H1 (cell line): ENCODE results near the gene ARHGEF40. TPM values are rescaled to one million over a fixed set of nuclear protein-coding genes. Genes with fewer than 3 reads are reported as not detected.

Experiments used
- CTCF ChIA-PET: fragments of 300-600 bp; sonication (Branson Sonifier 250); formaldehyde crosslinking; loops from one replicate; lab custom pipeline; 2021; ENCODE audit not compliant: partially characterized antibody; lab: Charles Lee
- POLR2A ChIA-PET: fragments of 300-600 bp; sonication (Branson Sonifier 250); formaldehyde crosslinking; loops from one replicate; lab custom pipeline; 2021; ENCODE audit warnings: inconsistent platforms; ENCODE audit not compliant: partially characterized antibody; lab: Charles Lee
- DNase-seq, 2 experiments: peaks; one replicate each; pipeline versions ENCODE4 v3.0.0 to v3.0.0-alpha.2; 2010 to 2022; ENCODE audit warnings: low spot score in 2 of 2, low read depth in 1 of 2, mixed read lengths in 1 of 2
- FAIRE-seq: peaks from 2 replicates; lab custom pipeline; 2011; peaks lifted over from hg19 to GRCh38; lab: Jason Lieb, UNC
- H2AFZ ChIP-seq: 2 replicates; pipeline ENCODE4 v1.8.1; 2012; ENCODE audit warnings: low read length, inconsistent platforms
- H2AK5ac ChIP-seq: 2 replicates; pipeline ENCODE4 v1.6.1; 2013; ENCODE audit warnings: low read depth, low read length
- H2BK120ac ChIP-seq: replicated peaks from 2 replicates; pipeline ENCODE3; 2013; ENCODE audit warnings: low read depth, low read length, inconsistent platforms
- H2BK12ac ChIP-seq: 2 replicates; pipeline ENCODE4 v1.6.1; 2013; ENCODE audit warnings: low read depth, low read length
- H2BK15ac ChIP-seq: 2 replicates; pipeline ENCODE4 v1.6.1; 2013; ENCODE audit warnings: low read length
- H2BK20ac ChIP-seq: 2 replicates; pipeline ENCODE4 v1.6.1; 2013; ENCODE audit warnings: low read length
- H2BK5ac ChIP-seq: 2 replicates; pipeline ENCODE4 v1.6.1; 2013; ENCODE audit warnings: low read depth, low read length
- H3K14ac ChIP-seq: 2 replicates; pipeline ENCODE4 v1.6.1; 2013; ENCODE audit warnings: inconsistent platforms; ENCODE audit not compliant: insufficient read length
- H3K18ac ChIP-seq: 2 replicates; pipeline ENCODE4 v1.6.1; 2013; ENCODE audit warnings: low read length; ENCODE audit errors: extremely low read depth
- H3K23ac ChIP-seq: 2 replicates; pipeline ENCODE4 v1.6.1; 2013; ENCODE audit warnings: inconsistent platforms; ENCODE audit not compliant: insufficient read length
- H3K23me2 ChIP-seq: 2 replicates; pipeline ENCODE4 v1.6.1; 2013; ENCODE audit warnings: low read depth, low read length
- H3K27ac ChIP-seq: 2 replicates; pipeline ENCODE4 v1.6.1; 2011; ENCODE audit warnings: low read depth, low read length, inconsistent platforms
- H3K27me3 ChIP-seq, 4 experiments: replicated peaks in 1 of 4; 1 replicate in 1 of 4; 2 replicates in 3 of 4; pipeline versions ENCODE4 v1.6.1 to v1.8.1; 2011 to 2013; ENCODE audit warnings: low read length in 3 of 4, mild to moderate bottlenecking in 3 of 4, inconsistent platforms in 2 of 4, mixed read lengths in 2 of 4, moderate library complexity in 1 of 4; ENCODE audit not compliant: control insufficient read depth in 3 of 4, insufficient read depth in 3 of 4; ENCODE audit errors: extremely low read depth in 1 of 4
- H3K36me3 ChIP-seq, 4 experiments: 2 replicates each; pipeline versions ENCODE4 v1.6.1 to v1.8.1; 2011 to 2013; ENCODE audit warnings: mild to moderate bottlenecking in 4 of 4, low read length in 3 of 4, moderate library complexity in 2 of 4, control low read depth in 1 of 4, inconsistent platforms in 1 of 4; ENCODE audit not compliant: insufficient read depth in 4 of 4, control insufficient read depth in 2 of 4
- H3K4ac ChIP-seq: replicated peaks from 2 replicates; pipeline ENCODE3; 2013; ENCODE audit warnings: low read length, low read depth, mixed read lengths, inconsistent platforms; ENCODE audit not compliant: insufficient read length
- H3K4me1 ChIP-seq, 4 experiments: replicated peaks in 1 of 4; 1 replicate in 1 of 4; 2 replicates in 3 of 4; pipeline versions ENCODE4 v1.6.1 to v1.8.1; 2011 to 2013; ENCODE audit warnings: low read length in 3 of 4, inconsistent platforms in 2 of 4, mixed read lengths in 1 of 4; ENCODE audit not compliant: insufficient read depth in 4 of 4, control insufficient read depth in 3 of 4
- H3K4me2 ChIP-seq, 2 experiments: 2 replicates each; pipeline versions ENCODE4 v1.6.1 to v1.8.1; 2011 to 2013; ENCODE audit warnings: low read depth in 2 of 2, low read length in 2 of 2, control low read depth in 1 of 2, inconsistent platforms in 1 of 2, mild to moderate bottlenecking in 1 of 2; ENCODE audit not compliant: insufficient read depth in 1 of 2
- H3K4me3 ChIP-seq, 4 experiments: fragments of 200-600, 300-600 bp in 1 of 4; sonication (generic), shearing (Covaris generic), sonication (Bioruptor Twin) in 1 of 4; 2 replicates each; pipeline versions ENCODE4 v1.5.1 to v1.8.1; 2011 to 2016; ENCODE audit warnings: low read length in 4 of 4, low read depth in 3 of 4, control low read depth in 2 of 4, inconsistent platforms in 2 of 4, mild to moderate bottlenecking in 2 of 4, mixed read lengths in 1 of 4, moderate library complexity in 1 of 4; ENCODE audit not compliant: insufficient read depth in 2 of 4; ENCODE audit errors: extremely low read depth in 1 of 4
- H3K56ac ChIP-seq: replicated peaks from 2 replicates; pipeline ENCODE3; 2013; ENCODE audit warnings: low read depth, mild to moderate bottlenecking, mixed read lengths, low read length, inconsistent platforms; ENCODE audit not compliant: insufficient read length
- H3K79me1 ChIP-seq: 2 replicates; pipeline ENCODE4 v1.6.1; 2013; ENCODE audit warnings: low read depth, low read length, control low read depth
- H3K79me2 ChIP-seq, 2 experiments: 2 replicates each; pipeline versions ENCODE4 v1.6.1 to v1.8.1; 2012 to 2013; ENCODE audit warnings: low read length in 2 of 2, mild to moderate bottlenecking in 2 of 2, inconsistent platforms in 1 of 2; ENCODE audit not compliant: insufficient read depth in 2 of 2, control insufficient read depth in 1 of 2
- H3K9ac ChIP-seq, 4 experiments: replicated peaks in 1 of 4; 1 replicate in 1 of 4; 2 replicates in 3 of 4; pipeline versions ENCODE4 v1.6.1 to v1.8.1; 2011 to 2013; ENCODE audit warnings: low read depth in 3 of 4, low read length in 3 of 4, control low read depth in 2 of 4, mild to moderate bottlenecking in 2 of 4, moderate library complexity in 2 of 4, inconsistent platforms in 1 of 4; ENCODE audit errors: extremely low read depth in 1 of 4
- H3K9me3 ChIP-seq, 2 experiments: 2 replicates each; pipeline versions ENCODE4 v1.6.1 to v1.8.1; 2012 to 2013; ENCODE audit warnings: mild to moderate bottlenecking in 2 of 2, moderate library complexity in 2 of 2, control low read depth in 1 of 2, inconsistent platforms in 1 of 2, low read depth in 1 of 2, low read length in 1 of 2, mixed read lengths in 1 of 2; ENCODE audit not compliant: insufficient read depth in 2 of 2
- H4K20me1 ChIP-seq, 2 experiments: replicated peaks in 1 of 2; 2 replicates each; pipeline versions ENCODE3 to v1.8.1; 2011 to 2013; ENCODE audit warnings: inconsistent platforms in 2 of 2, low read length in 2 of 2, mild to moderate bottlenecking in 1 of 2; ENCODE audit not compliant: insufficient read depth in 2 of 2, control insufficient read depth in 1 of 2
- H4K5ac ChIP-seq: 2 replicates; pipeline ENCODE4 v1.6.1; 2013; ENCODE audit warnings: low read length, low read depth, mixed read lengths, inconsistent platforms; ENCODE audit not compliant: insufficient read length
- H4K8ac ChIP-seq: 2 replicates; pipeline ENCODE4 v1.8.0; 2013; ENCODE audit warnings: mild to moderate bottlenecking, moderate library complexity, low read length, inconsistent platforms; ENCODE audit not compliant: insufficient read depth; ENCODE audit errors: extremely low read depth
- H4K91ac ChIP-seq: replicated peaks from 2 replicates; pipeline ENCODE3; 2013; ENCODE audit warnings: low read length, mixed read lengths, inconsistent platforms; ENCODE audit not compliant: insufficient read length
- HDAC2 ChIP-seq, 2 experiments: fragments of 300-600 bp in 1 of 2; sonication (generic) in 1 of 2; IDR thresholded peaks; 2 replicates each; pipeline ENCODE4 v1.6.1; 2011 to 2012; ENCODE audit warnings: low read depth in 2 of 2, low read length in 2 of 2, mild to moderate bottlenecking in 2 of 2, moderate library complexity in 2 of 2, borderline replicate concordance in 1 of 2, inconsistent platforms in 1 of 2
- RAD21 ChIP-seq, 2 experiments: IDR thresholded peaks in 1 of 2; conservative IDR thresholded peaks in 1 of 2; 2 replicates each; pipeline ENCODE4 v1.6.1; 2011; ENCODE audit warnings: low read depth in 2 of 2, low read length in 2 of 2, improper control_type of control experiment in 1 of 2, inconsistent platforms in 1 of 2, mild to moderate bottlenecking in 1 of 2, moderate library complexity in 1 of 2
- RBBP5 ChIP-seq: IDR thresholded peaks from 2 replicates; pipeline ENCODE4 v1.7.1; 2012; ENCODE audit warnings: low read depth, mild to moderate bottlenecking, inconsistent platforms, low read length, moderate library complexity, borderline replicate concordance
- WGBS, 2 experiments: shearing (Covaris generic) in 1 of 2; methylation state at CpG; one replicate each; pipeline versions ENCODE4 v1.1.6 to v1.1.7; 2013 to 2015; ENCODE audit warnings: low lambda C conversion rate in 2 of 2, mixed read lengths in 2 of 2, inconsistent platforms in 1 of 2, low coverage in 1 of 2, missing lambda C conversion rate in 1 of 2; ENCODE audit not compliant: insufficient replicate concordance in 2 of 2, insufficient coverage in 1 of 2, insufficient read length in 1 of 2; ENCODE audit errors: extremely low coverage in 1 of 2, missing lambda C conversion rate in 1 of 2; 5-methylcytosine and 5-hydroxymethylcytosine counted together
- polyA plus RNA-seq, 7 experiments: library from polyadenylated mRNA; depleted of rRNA in 3 of 7; stranded (reverse) in 5 of 7; unstranded in 2 of 7; fragments of >200 nt in 5 of 7; fragments of 200-250 nt in 2 of 7; gene quantifications; 1 replicate in 5 of 7; 2 replicates in 1 of 7; 4 replicates in 1 of 7; pipeline versions ENCODE4 v1.2.1 to v1.2.3, GENCODE V29; 2011 to 2013; ENCODE audit warnings: missing spikeins in 2 of 7, mixed read lengths in 2 of 7
- total RNA-seq: library from RNA; stranded (reverse); fragmentation: NEBNext Ultra II Directional; extraction: Animal tissue kit (Norgen Biotek cat#: 25700); gene quantifications from 2 replicates; pipeline ENCODE4 v1.2.1, GENCODE V29; 2021

ARHGEF40 gene
- total and polyA plus RNA-seq, 2 of the 8 experiments (the other 6 are each of a cell fraction or from before 2014, with no cell fraction given), result 53.1 to 101 TPM

DNA sequence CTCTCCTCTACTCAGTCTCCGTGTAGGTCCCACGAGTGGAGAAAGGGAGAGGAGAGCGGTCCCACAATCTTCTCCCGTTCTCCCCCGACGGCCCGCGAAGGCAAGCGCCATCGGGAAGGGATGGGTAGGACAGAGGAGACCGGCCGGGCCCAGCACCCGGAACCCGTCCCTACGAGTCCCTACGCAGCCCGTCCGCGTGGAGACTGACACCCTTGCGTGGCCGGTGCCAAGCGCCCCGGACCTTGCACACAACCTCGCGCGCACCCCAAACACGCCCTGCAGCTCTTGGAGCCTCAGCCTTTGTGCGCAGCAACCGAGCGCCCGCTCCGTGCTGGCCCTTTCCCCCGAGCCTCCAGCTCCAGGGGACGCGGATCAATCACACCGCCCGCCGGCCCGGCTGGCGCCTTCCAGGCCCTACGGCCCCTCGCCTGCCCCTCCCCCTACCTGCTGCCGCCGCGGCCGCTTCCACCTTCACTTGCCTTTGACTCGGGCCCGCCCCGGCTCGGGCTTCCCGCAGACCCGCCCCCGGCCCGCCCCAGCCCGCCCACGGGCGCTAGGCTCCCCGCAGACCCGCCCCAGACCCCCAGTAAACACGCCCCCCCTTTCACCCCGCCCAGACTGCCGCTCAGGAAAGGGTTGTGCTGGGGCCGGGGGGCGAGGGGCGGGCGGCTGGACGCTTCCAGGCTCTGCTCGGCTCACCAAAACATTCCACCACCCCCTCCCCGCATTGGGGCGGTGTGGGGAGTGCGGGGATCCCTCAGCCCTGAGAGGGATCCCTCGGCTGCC, 45.3 kb upstream of the ARHGEF40 start, which contains the start of gene NDRG2:
Gene NDRG2, minus strand, starts transcription at position 477 of the 786 bp plus-strand sequence. CDS start 1,746 bp downstream, outside the sequence.
- Histone ChIP-seq H4K20me1 (no peaks in the 10 kb centered on the region), H2BK12ac (peak within 1 kb of the TSS; percentile 98), H3K4ac (no peak within 1 kb of the TSS), H2BK15ac (peak within 1 kb of the TSS; percentile 98; the same call in 1 of the 2 replicates), H3K14ac (no peak within 1 kb of the TSS), H2AK5ac (no peak within 1 kb of the TSS), H4K5ac (peak within 1 kb of the TSS; percentile 94), H3K27me3 (peaks cover 2 to 25% (median 22%) of the 10 kb centered on the region in 4 experiments; a peak in 6 of 7 replicates), H2BK5ac (peak within 1 kb of the TSS; percentile 93), H3K36me3 (peaks cover 0 to 5% (median 0%) of the 10 kb centered on the region in 4 experiments; a peak in 1 of 8 replicates), H2BK120ac (no peak within 1 kb of the TSS), H3K27ac (peak within 1 kb of the TSS; percentile 71; the same call in 1 of the 2 replicates), H4K91ac (peak within 1 kb of the TSS; percentile 75), H2BK20ac (peak within 1 kb of the TSS; percentile 61; the same call in 1 of the 2 replicates), H3K9ac (peak within 1 kb of the TSS in 3 of 4 experiments; percentile 38 to 71 (median 50); a peak in 4 of 7 replicates), H3K4me2 (peak within 1 kb of the TSS; percentile 93 to 94), H3K23ac (no peak within 1 kb of the TSS), H3K79me1 (no peaks in the 10 kb centered on the region), H2AFZ (no peak within 1 kb of the TSS; the same call in 1 of the 2 replicates), H3K9me3 (no peaks in the 10 kb centered on the region), H3K23me2 (peaks cover 17% of the 10 kb centered on the region), H4K8ac (peak within 1 kb of the TSS; percentile 91), H3K56ac (peak within 1 kb of the TSS; percentile 46), H3K4me1 (peaks cover 4 to 22% (median 14%) of the 10 kb centered on the region in 4 experiments; a peak in 6 of 7 replicates), H3K79me2 (no peaks in the 10 kb centered on the region), H3K18ac (peak within 1 kb of the TSS; percentile 95), H3K4me3 (peak within 1 kb of the TSS; percentile 64 to 92 (median 70))
- DNase-seq (peak in 1 of 2 experiments; percentile 91), FAIRE-seq (no peak)
- POLR2A ChIA-PET, result interaction anchor here (0.6 to 3.4 kb wide), 9 partner anchors 8 to 78 kb away, joined by 3 to 19 read pairs (median 4); partner anchors contain the start of gene ARHGEF40
- CTCF ChIA-PET, result interaction anchor here (0.6 to 16.1 kb wide), 7 partner anchors 9 to 575 kb away, joined by 3 to 371 read pairs (median 5); partner anchors contain the start of genes ARHGEF40 and RNASE7
- 1% methylated on average over 33 of the region's 72 CpGs; no CpG with 5 or more reads in 1 of the 2 experiments for WGBS, 2 experiments
- TF ChIP-seq RAD21 (IDR thresholded peaks at IDR 0.05 in 1 of 2, conservative IDR thresholded peaks at IDR 0.05 in 1 of 2; ENCODE audit: low read depth in 2 of 2, low read length in 2 of 2) (no peak; a peak in 1 of 4 replicates), RBBP5 (0 out of 2 replicates have a peak, but pooled peaks have one; percentile 6), HDAC2 (IDR thresholded peaks at IDR 0.05; ENCODE audit: borderline replicate concordance in 1 of 2, low read depth in 2 of 2, low read length in 2 of 2) (0 out of 4 replicates have a peak, but pooled peaks of 1 of the 2 experiments have one; percentile 3)
